ENCODE data around the gene LETMD1. TPM values are rescaled to one million over a fixed set of nuclear protein-coding genes. Genes with fewer than 3 reads are reported as not detected.
A peak's percentile ranks its signal among the peaks of the same experiment; 100 is the strongest.

Gene LETMD1
- total and polyA plus RNA-seq, 2 experiments from 2014 or later, result 23.9 to 52.8 TPM

GRCh38 chr12:51080136-51080535, 32.0 kb downstream of the LETMD1 start:
- Histone ChIP-seq H2AFZ (no peak overlapping the region), H3K36me3 (replicated peaks; ENCODE audit: insufficient read depth, low read depth) (no peaks in the 10 kb centered on the region), H3K4me1 (ENCODE audit: insufficient read depth) (peaks cover 15% of the 10 kb centered on the region), H3K4me2 (peak overlapping the region; percentile 23), H3K27me3 (no peaks in the 10 kb centered on the region), H3K27ac (no peak overlapping the region), H4K20me1 (ENCODE audit: insufficient read depth, poor library complexity, severe bottlenecking) (peaks cover 28% of the 10 kb centered on the region), H3K4me3 (no peak overlapping the region), H3K9me3 (ENCODE audit: low read depth) (no peaks in the 10 kb centered on the region), H3K79me2 (peaks cover 70% of the 10 kb centered on the region), H3K9me2 (replicated peaks; ENCODE audit: insufficient read depth) (no peaks in the 10 kb centered on the region)
- no peak for TF ChIP-seq EZH2phosphoT487 (IDR thresholded peaks at IDR 0.05; ENCODE audit: low read depth, severe bottlenecking, unreplicated experiment)
- TF ChIP-seq CTCF (IDR thresholded peaks at IDR 0.05; ENCODE audit: poor library complexity), result no peak
- TF ChIP-seq EZH2 (IDR thresholded peaks at IDR 0.05; ENCODE audit: borderline replicate concordance), result no peak
- WGBS (ENCODE audit: low lambda C conversion rate, missing lambda C conversion rate), result 72% methylated on average over 4 of the region's 4 CpGs
- DNase-seq (ENCODE audit: low spot score), result no peak

- 70% methylated on average over 1 of the region's 1 CpG for WGBS (ENCODE audit: low lambda C conversion rate, missing lambda C conversion rate)
- Histone ChIP-seq H3K79me2 (peaks cover 57% of the 10 kb centered on the region), H3K4me2 (peak overlapping the region; percentile 85), H3K9me3 (ENCODE audit: low read depth) (no peaks in the 10 kb centered on the region), H3K9me2 (replicated peaks; ENCODE audit: insufficient read depth) (no peaks in the 10 kb centered on the region), H4K20me1 (ENCODE audit: insufficient read depth, poor library complexity, severe bottlenecking) (peaks cover 26% of the 10 kb centered on the region), H3K4me1 (ENCODE audit: insufficient read depth) (peaks cover 15% of the 10 kb centered on the region), H3K36me3 (replicated peaks; ENCODE audit: insufficient read depth, low read depth) (no peaks in the 10 kb centered on the region), H3K27me3 (no peaks in the 10 kb centered on the region), H3K4me3 (no peak overlapping the region), H2AFZ (no peak overlapping the region), H3K27ac (peak overlapping the region; percentile 93)
- no peak for DNase-seq (ENCODE audit: low spot score)
- no peak for TF ChIP-seq EZH2phosphoT487 (IDR thresholded peaks at IDR 0.05; ENCODE audit: low read depth, severe bottlenecking, unreplicated experiment)
- no peak for TF ChIP-seq EZH2 (IDR thresholded peaks at IDR 0.05; ENCODE audit: borderline replicate concordance)
- TF ChIP-seq CTCF (IDR thresholded peaks at IDR 0.05; ENCODE audit: poor library complexity), result no peak
Measured at GRCh38 chr12:51081421-51081820, 33.3 kb downstream of the LETMD1 start.

GRCh38 chr12:51082561-51083125, 34.5 kb downstream of the LETMD1 start:
- Histone ChIP-seq H2AFZ (peak overlapping the region; percentile 78), H3K4me1 (ENCODE audit: insufficient read depth) (peaks cover 15% of the 10 kb centered on the region), H3K9me2 (replicated peaks; ENCODE audit: insufficient read depth) (no peaks in the 10 kb centered on the region), H3K79me2 (peaks cover 45% of the 10 kb centered on the region), H3K27ac (peak overlapping the region; percentile 93), H4K20me1 (ENCODE audit: insufficient read depth, poor library complexity, severe bottlenecking) (peaks cover 26% of the 10 kb centered on the region), H3K27me3 (no peaks in the 10 kb centered on the region), H3K4me2 (peak overlapping the region; percentile 85), H3K4me3 (peak overlapping the region; percentile 70), H3K36me3 (replicated peaks; ENCODE audit: insufficient read depth, low read depth) (no peaks in the 10 kb centered on the region), H3K9me3 (ENCODE audit: low read depth) (no peaks in the 10 kb centered on the region)
- WGBS (ENCODE audit: low lambda C conversion rate, missing lambda C conversion rate), result 3% methylated on average over 11 of the region's 18 CpGs
- DNase-seq (ENCODE audit: low spot score), result no peak
- TF ChIP-seq EZH2phosphoT487 (IDR thresholded peaks at IDR 0.05; ENCODE audit: low read depth, severe bottlenecking, unreplicated experiment), result no peak
- TF ChIP-seq EZH2 (IDR thresholded peaks at IDR 0.05; ENCODE audit: borderline replicate concordance), result no peak

- TF ChIP-seq EZH2phosphoT487 (IDR thresholded peaks at IDR 0.05; ENCODE audit: low read depth, severe bottlenecking, unreplicated experiment) (no peak), EZH2 (IDR thresholded peaks at IDR 0.05; ENCODE audit: borderline replicate concordance) (no peak), CTCF (IDR thresholded peaks at IDR 0.05; ENCODE audit: poor library complexity) (no peak)
- H2AFZ ChIP-seq, result peak within 1 kb of the TSS; percentile 82
- H3K4me2 ChIP-seq, result peak within 1 kb of the TSS; percentile 85
- H4K20me1 ChIP-seq (ENCODE audit: insufficient read depth, poor library complexity, severe bottlenecking), result peaks cover 23% of the 10 kb centered on the region
- H3K9me2 ChIP-seq (replicated peaks; ENCODE audit: insufficient read depth), result no peaks in the 10 kb centered on the region
- peaks cover 15% of the 10 kb centered on the region for H3K4me1 ChIP-seq (ENCODE audit: insufficient read depth)
- H3K4me3 ChIP-seq, result peak within 1 kb of the TSS; percentile 70
- no peaks in the 10 kb centered on the region for H3K36me3 ChIP-seq (replicated peaks; ENCODE audit: insufficient read depth, low read depth)
- DNase-seq (ENCODE audit: low spot score), result peak; percentile 97
- no peaks in the 10 kb centered on the region for H3K9me3 ChIP-seq (ENCODE audit: low read depth)
- 0% methylated on average over 12 of the region's 74 CpGs for WGBS (ENCODE audit: low lambda C conversion rate, missing lambda C conversion rate)
- H3K27me3 ChIP-seq, result no peaks in the 10 kb centered on the region
- H3K79me2 ChIP-seq, result peaks cover 38% of the 10 kb centered on the region
- peak within 1 kb of the TSS; percentile 93 for H3K27ac ChIP-seq
Measured at GRCh38 chr12:51083126-51083833, 35.2 kb downstream of the LETMD1 start, which contains the start of gene CSRNP2. CSRNP2 (minus strand) TSS chr12:51083596; CDS start chr12:51076561, 7,035 bp downstream.
